HG02870 (cell line): ENCODE measurements around the gene RYR1.
"Not testable (repeated sequence)": the region's sequence is repeated elsewhere in the genome, so short reads cannot be mapped to it uniquely, and the experiment has no call there.

Experiments
- ATAC-seq: cut with Tn5 transposase; IDR thresholded peaks from one replicate; pipeline ENCODE4 v1.9.1; 2021; ENCODE audit warnings: mild to moderate bottlenecking, moderate library complexity; ENCODE audit not compliant: unreplicated experiment

The RYR1 gene

DNA sequence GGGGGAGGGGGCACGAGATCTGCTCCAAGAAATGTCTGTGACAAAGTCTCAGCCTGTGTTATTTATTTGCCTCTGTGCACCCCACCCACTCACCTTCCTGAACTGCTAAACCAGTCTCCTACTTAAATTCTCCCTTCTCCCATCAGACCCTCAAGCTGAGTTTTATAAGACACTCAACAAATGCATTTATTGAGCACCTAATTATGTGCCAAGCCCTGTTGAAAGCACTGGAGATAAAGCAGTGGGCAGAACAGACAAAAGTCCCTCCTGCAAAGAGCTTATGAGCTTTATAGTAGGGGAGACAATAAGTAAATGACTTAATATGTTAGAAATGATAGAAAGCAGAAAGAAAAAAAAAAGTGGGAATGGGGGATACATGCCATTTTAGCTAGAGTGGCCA, 34.0 kb upstream of the RYR1 start:
- no peak for ATAC-seq

DNA sequence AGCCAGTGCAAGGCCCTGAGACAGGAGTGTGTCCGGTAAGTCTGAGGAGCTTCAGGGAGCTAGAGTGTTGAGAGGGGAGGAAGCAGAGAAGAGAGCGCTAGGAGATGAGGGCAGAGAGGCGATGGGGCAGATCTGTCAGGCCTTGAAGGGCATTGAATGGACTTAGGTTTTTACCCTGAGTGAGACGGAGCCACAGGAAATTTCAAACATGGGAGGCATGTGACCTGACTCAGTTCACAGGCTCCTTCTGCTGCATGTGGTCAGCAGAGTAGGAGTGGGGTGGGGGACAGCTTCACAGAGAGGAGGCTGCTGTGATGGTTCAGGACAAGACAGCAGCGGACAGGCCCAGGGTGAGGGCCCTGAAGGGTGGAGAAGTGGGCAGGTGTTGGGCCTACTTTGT, 33.1 kb upstream of the RYR1 start:
- ATAC-seq: no peak

DNA sequence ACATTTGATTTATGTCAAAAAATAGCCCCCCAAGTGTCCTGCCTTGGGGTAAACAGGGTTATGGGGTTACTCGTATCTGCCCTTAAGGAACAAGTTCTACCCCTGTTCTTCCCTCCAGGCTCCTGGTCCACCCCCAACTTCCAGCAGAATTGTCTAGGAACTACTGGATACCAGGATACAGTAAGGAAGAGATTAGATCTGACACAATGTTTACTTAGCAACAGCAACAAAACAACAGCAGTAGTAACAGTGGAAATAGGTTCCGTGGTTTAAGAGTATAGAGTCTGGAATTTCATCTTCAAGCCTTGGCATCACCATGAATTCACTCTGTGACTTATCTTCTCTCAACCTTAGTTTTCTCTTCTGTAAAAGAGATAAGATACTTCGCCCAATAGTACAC, 32.3 kb upstream of the RYR1 start:
- no peak for ATAC-seq

GRCh38 chr19:38402623-38402966, 30.9 kb upstream of the RYR1 start:
- no peak for ATAC-seq

- ATAC-seq: peak; percentile 86
Measured at GRCh38 chr19:38402967-38403674, 30.4 kb upstream of the RYR1 start, which contains the start of gene FAM98C. Gene FAM98C (plus strand): TSS chr19:38403093. CDS start chr19:38403154, 61 bp downstream.

DNA sequence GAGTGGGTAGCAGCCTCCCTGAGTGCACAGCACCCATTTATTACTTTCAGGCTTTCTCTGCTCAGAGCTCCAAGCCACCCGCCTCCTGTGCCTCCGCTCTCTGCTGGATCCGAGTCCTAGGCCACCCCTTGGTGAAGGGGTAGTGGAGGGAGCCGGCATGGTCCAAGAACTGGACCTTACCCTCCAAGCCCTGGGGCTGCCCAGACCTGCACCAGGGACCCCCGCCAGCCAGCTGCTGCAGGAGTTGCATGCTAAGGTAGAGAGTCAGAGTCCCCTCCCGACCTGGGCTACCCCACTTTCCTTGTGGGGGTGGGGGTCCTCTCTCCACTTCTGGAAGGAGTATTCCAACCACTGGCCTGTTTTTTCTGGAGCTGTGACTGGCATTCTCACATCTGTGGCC, 28.6 kb upstream of the RYR1 start:
- no peak for ATAC-seq

- ATAC-seq: no peak
Measured at GRCh38 chr19:38405276-38405675, 28.2 kb upstream of the RYR1 start.

GRCh38 chr19:38409631-38410133, 23.8 kb upstream of the RYR1 start:
- no peak for ATAC-seq

DNA sequence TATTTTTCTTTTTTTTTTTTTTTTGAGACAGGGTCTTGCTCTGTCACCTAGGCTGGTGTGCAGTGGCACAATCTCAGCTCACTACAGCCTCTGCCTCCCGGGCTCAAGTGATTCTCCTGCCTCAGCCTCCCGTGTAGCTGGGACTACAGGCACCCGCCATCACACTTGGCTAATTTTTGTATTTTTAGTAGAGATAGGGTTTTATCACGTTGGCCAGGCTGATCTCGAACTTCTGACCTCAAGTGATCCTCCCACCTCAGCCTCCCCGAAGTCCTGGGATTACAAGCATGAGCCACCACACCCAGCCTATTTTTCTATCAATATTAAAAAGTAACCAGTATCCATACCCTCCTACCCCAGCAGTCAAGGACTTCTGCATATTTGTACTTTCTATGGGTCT, 23.1 kb upstream of the RYR1 start:
- ATAC-seq: not testable (repeated sequence)

DNA sequence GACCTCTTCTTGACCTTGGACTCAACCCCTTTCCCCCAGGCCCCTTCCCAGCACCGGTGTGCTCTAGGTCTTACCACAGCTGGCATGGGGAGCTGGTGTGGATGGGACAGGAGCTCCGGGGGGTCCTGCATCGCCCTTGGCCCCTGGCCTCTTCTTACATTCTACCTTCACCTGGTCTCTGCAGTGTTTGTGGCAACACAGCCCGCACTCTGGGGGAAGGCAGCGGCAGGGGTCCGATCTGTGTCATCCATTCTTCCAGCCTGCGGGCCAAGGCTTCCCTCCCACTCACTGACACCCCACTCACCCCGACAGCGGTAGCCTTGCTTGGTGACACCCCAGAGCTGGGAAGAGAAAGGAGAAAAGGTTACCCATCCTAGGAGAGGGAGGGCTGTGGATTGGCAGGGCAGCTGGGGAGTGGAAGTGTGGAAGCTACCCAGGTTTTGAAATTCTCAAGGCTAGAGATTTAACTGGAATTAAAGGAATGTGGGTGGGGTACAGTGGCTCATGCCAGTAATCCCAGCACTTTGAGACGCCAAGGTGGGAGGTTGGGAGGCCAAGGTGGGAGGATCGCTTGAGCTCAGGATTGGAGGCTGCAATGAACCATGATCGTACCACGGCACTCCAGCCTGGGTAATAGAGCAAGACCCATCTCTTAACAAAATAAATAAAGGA, 22.3 kb upstream of the RYR1 start:
- no peak for ATAC-seq

GRCh38 chr19:38411898-38412297, 21.6 kb upstream of the RYR1 start:
- ATAC-seq: not testable (repeated sequence)

GRCh38 chr19:38412491-38412890, 21.0 kb upstream of the RYR1 start:
- no peak for ATAC-seq

DNA sequence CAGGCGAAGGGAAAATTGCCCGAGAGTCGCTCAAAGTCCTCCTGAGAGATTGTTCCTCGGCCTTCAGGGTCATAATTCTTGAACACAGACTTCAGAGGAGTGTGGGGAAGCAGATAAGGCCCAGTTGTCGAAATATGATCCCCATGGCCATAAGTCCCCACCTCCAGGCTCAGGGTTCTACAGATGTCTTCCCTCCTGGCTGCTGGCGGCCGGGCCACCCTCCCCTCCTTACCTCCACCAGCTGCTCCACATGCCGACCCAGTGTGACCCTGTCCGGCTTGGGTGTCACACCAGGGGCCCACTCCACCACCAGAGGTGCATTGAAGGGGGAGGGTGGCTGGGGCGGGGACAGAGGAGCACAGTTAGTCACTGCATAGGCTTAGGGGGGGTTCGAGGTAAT, 20.5 kb upstream of the RYR1 start:
- no peak for ATAC-seq

- ATAC-seq: no peak
Measured at GRCh38 chr19:38413416-38413815, 20.1 kb upstream of the RYR1 start.

DNA sequence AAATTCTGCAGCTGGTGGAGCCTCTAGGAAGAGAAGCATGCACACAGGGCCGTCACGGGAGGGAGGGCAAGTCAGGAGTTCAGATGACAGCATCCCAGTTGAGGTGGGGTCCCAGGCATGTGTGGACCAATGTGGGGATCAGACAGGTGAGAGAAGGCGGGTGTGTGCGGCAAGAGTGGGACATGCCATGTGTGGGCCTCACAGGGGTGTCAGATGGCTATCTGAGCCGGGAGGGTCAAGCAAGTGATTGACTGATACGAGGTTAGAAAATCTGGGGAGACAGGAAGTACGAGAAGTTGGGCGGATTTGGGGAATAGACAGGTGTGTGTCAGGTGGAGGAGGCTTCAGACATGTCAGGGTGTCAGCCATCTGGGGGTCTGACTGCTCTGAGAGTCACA, 16.3 kb upstream of the RYR1 start:
- no peak for ATAC-seq

DNA sequence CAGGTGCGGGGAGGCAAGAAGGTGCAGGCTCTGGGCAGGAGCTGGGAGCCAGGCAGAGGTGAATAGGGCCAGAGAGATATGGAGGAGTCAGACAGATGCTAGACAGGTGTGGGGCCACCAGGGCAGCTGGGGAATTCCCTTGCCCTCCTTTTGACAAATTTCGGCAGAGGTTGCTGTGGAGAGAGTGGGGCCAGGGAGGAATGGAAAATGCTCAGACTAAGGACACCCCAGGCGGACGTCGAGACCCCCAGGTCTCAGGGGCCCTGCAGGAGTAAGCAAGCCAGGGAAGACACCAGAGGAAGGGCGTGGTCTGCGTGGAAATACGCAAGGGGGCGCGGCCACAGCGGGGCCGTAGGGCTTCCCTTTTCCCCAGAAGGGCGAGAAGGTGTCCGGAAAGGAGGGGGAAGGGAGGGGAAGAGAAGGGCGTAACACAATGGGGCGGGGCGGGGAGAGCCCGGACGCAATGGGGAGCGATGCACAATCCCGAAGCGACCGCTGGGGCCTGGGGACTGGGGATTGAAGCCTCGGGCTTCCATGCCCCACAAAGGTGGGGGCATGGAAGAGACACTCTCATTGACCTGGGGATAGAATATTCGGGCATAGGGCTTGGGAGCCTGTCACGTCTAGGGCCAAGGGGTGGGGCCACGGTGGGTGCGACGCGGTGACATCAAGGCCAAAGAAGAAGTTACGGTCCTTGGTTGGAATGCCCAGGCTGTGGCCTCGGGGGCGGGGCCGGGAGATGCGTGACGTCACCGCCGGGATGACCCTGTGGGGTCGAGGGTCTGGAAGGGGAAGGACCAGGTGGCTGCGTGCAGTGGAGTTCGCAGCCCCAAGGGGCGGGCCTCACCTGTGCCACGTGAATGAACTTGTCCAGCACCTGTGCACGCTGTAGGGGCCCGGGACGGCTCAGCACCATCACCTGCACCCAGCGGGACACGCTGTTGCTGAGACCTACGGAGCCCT, 15.7 kb upstream of the RYR1 start:
- no peak for ATAC-seq

GRCh38 chr19:38420935-38421334, 12.6 kb upstream of the RYR1 start:
- no peak for ATAC-seq

DNA sequence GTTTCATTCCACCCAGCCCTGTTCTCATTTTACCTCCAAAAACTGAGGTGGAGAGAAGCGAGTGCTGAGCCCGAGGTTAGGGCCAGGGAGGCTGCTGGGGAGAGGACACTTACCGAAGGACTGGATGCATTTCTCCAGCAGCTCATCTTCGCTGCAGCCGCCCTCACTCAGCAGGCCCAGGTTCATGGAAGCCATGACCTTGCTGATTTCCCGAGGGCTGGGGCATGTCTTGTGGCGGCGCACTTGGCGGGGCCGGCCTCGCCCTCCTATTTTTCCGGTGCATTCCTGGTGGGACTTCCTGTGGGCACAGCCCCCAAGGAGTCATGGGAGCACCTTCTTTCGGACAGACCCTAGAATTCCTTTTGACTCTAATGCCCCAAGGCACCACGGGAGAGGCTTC, 11.6 kb upstream of the RYR1 start:
- no peak for ATAC-seq

DNA sequence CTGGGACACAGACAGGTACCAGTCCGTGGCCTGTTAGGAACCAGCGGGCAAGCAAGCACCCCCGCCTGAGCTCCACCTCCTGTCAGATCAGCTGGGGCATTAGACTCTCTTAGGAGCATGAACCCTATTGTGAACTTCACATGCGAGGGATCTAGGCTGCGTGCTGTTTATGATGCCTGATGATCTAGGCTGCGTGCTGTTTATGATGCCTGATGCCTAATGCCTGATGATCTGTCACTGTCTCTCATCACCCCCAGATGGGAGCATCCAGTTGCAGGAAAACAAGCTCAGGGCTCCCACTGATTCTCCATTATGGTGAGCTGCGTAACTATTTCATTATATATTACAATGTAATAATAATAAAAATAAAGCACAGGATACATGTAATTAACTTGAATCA, 11.1 kb upstream of the RYR1 start:
- ATAC-seq: no peak

DNA sequence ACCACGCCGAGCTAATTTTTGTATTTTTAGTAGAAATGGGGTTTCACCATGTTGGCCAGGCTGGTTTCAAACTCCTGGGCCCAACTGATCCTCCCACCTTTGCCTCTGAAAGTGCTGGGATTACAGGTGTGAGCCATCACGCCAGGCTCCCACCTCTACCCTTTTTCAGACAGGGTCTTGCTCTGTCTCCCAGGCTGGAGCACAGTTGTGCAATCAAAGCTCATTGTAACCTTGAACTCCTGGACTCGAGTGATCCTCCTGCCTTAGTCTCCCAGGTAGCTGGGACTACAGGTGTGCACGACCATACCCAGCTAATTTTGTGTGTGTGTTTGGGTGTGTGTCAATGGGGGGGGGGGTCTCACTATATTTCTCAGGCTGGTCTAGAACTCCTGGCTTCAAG, 9.2 kb upstream of the RYR1 start:
- no peak for ATAC-seq

DNA sequence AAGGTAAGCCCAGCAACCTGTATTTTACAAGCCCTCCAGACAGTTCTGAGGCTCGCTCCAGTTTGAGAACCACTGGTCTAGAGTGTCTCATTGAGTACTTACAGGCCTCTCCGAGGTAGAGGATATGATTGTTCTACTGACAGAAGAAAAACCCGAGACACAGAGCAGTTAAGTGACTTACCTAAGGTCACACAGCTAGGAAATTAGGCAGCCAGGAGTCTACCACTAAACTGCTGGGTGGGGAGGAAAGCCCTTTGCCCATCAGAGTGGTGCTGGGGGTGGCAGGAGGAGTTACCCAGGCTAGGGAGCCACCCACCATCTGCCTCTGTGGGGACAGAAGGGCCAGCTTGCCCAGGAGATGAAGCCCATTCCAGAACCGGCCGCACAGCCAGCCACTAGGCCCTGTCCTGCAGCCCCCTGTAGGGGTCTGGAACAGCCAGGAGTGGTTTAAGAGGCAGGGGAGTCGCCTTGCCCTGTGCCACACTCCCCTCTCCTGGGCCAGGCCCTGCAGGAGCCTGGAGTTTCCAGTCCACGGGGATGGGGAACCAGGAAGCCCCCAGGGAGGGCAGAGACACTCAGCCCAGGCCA, 8.2 kb upstream of the RYR1 start:
- ATAC-seq: no peak
